ENCODE data around the gene TOX2. TPM values are rescaled to one million over a fixed set of nuclear protein-coding genes. Genes with fewer than 3 reads are reported as not detected.

Gene TOX2
- total RNA-seq, 1 experiment from 2014 or later = 1.7 TPM

DNA sequence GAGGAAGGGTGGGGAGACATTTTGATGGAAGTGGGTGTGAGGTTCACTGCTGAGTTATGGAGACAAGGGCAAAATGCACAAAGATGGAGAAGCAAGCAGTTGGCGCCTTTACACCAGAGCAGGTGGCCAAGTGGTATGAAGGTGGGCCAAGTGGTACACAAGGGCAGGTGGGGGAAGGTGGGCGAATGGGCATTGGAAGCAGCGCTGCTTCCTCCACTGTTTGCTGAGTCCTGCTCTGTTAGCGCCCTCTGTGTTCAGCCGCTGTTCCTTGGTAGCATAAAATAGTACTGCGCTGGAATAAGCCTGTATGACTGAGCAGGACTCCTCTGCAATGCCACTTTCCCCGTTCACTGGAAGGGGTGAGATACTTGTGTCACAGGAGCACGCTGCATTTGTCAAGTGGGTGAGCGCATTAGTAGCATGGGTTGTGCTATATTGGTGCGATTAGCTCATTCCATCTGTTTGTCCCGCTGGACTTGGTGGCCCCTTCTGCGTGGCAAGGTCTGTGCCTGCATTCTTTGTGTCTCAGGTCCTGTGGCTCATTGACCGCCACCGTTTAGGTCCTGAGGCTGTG lies 116.4 kb downstream of the TOX2 start:
- Histone ChIP-seq H3K27ac (ENCODE audit: insufficient read length, low read depth, low read length) (no peak overlapping the region), H3K4me2 (ENCODE audit: insufficient read depth, insufficient read length, low read length) (no peak overlapping the region), H3K9ac (ENCODE audit: extremely low read depth, insufficient read length, low read length) (no peak overlapping the region), H2BK5ac (ENCODE audit: insufficient read length, low read length) (no peak overlapping the region), H2BK120ac (ENCODE audit: low read depth, low read length, poor library complexity, severe bottlenecking) (no peak overlapping the region), H3K14ac (ENCODE audit: insufficient read depth, low read length) (no peak overlapping the region), H4K8ac (replicated peaks; ENCODE audit: insufficient read length, low read depth, low read length) (no peak overlapping the region), H3K18ac (ENCODE audit: insufficient read length, low read depth, low read length) (no peak overlapping the region), H3K79me1 (ENCODE audit: insufficient read depth, low read depth, low read length, poor library complexity, severe bottlenecking) (no peaks in the 10 kb centered on the region), H3K79me2 (ENCODE audit: insufficient read depth, low read length) (no peaks in the 10 kb centered on the region), H3K4me1 (ENCODE audit: insufficient read depth, low read length) (no peaks in the 10 kb centered on the region), H2BK15ac (ENCODE audit: low read depth, low read length) (no peak overlapping the region), H3T11ph (ENCODE audit: low read length) (no peak overlapping the region), H4K20me1 (ENCODE audit: control insufficient read depth, insufficient read depth, insufficient read length) (no peaks in the 10 kb centered on the region), H3K9me3 (ENCODE audit: control insufficient read depth, low read depth, low read length) (no peaks in the 10 kb centered on the region), H3K23me2 (ENCODE audit: insufficient read length, low read depth, low read length, poor library complexity, severe bottlenecking) (no peaks in the 10 kb centered on the region), H3K56ac (ENCODE audit: insufficient read length, low read depth, low read length) (no peak overlapping the region), H2BK20ac (ENCODE audit: low read depth, low read length, poor library complexity, severe bottlenecking) (no peak overlapping the region), H2AK5ac (ENCODE audit: insufficient read length, low read length) (no peak overlapping the region), H3K23ac (ENCODE audit: insufficient read length, low read depth, low read length) (no peak overlapping the region), H3K27me3 (ENCODE audit: insufficient read depth, low read length) (no peaks in the 10 kb centered on the region), H2AFZ (ENCODE audit: low read length) (no peak overlapping the region), H4K91ac (ENCODE audit: insufficient read length, low read depth, low read length) (no peak overlapping the region), H3K4ac (ENCODE audit: low read depth, low read length) (no peak overlapping the region), H2BK12ac (ENCODE audit: insufficient read length, low read depth, low read length) (no peak overlapping the region), H4K5ac (ENCODE audit: insufficient read length, low read depth, low read length) (no peak overlapping the region)
- Mint-ChIP-seq H3K27me3 (ENCODE audit: low read depth) (peaks cover 3% of the 10 kb centered on the region), H3K4me1 (peaks cover 11 to 14% of the 10 kb centered on the region in 2 experiments), H3K27ac (no peak overlapping the region), H3K36me3 (ENCODE audit: insufficient read depth in 1 of 3, low read depth in 3 of 3) (no peaks in the 10 kb centered on the region), H3K9me3 (no peaks in the 10 kb centered on the region), H3K4me3 (no peak overlapping the region)
- no peak for DNase-seq
- no CpG with 5 or more reads among the region's 14 CpGs for WGBS (ENCODE audit: extremely low coverage, insufficient read length, low lambda C conversion rate)
- TF ChIP-seq, protein P1, sequence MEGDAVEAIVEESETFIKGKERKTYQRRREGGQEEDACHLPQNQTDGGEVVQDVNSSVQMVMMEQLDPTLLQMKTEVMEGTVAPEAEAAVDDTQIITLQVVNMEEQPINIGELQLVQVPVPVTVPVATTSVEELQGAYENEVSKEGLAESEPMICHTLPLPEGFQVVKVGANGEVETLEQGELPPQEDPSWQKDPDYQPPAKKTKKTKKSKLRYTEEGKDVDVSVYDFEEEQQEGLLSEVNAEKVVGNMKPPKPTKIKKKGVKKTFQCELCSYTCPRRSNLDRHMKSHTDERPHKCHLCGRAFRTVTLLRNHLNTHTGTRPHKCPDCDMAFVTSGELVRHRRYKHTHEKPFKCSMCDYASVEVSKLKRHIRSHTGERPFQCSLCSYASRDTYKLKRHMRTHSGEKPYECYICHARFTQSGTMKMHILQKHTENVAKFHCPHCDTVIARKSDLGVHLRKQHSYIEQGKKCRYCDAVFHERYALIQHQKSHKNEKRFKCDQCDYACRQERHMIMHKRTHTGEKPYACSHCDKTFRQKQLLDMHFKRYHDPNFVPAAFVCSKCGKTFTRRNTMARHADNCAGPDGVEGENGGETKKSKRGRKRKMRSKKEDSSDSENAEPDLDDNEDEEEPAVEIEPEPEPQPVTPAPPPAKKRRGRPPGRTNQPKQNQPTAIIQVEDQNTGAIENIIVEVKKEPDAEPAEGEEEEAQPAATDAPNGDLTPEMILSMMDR (conservative IDR thresholded peaks at IDR 0.05) = no peak; the same call in 2 of the 3 replicates
